ENCODE measurements around the gene MALT1.

The MALT1 gene

DNA sequence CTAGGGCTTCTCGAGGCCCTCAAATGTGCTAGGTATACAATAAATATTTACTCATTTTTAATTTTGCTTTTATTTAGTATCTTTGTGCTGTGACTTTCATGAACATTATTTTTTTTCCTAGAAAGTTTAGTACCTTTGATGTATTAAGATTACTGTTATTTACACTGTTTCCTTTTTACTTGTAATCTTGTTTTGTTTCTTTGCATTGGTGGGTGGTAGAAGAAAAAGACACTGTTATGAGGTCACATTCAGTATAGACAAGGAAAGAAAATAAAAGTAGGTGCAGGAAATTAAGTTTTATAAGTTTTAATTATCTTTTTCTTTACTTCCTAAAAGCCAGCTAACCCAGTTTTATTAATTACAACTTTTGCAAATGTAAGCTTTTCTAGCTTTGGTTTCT, 23.0 kb downstream of the MALT1 start:
- FAIRE-seq, result no peak

DNA sequence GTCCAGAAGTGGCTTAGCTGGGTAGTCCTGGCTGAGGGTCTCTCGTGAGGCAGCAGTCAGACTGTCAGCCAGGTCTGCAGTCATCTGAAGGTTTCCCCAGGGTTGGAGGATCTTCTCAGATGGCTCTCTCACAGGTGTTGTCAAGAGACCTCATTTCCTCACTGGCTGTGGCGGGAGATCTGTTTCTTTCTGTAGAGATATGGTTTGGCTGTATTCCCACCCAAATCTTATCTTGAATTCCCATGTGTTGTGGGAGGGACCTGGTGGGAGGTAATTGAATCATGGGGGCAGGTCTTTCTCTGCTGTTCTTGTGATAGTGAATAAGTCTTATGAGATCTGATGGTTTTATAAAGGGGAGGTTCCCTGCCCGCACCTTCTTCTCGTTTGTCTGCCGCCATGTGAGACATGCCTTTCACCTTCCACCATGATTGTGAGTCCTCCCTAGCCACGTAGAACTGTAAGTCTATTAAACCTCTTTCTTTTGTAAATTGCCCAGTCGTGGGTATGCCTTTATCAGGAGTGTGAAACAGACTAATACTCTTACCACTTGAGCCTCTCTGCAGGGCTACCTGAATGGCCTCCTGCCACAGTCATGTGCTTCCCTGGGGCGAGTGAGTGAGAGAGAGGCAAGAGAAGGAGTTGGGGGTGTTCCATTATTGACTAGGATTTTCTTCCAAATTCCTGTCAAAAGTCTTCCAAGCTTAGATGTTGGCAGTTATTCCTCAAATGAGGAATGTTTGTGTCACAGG, 23.6 kb downstream of the MALT1 start:
- no peak for FAIRE-seq

DNA sequence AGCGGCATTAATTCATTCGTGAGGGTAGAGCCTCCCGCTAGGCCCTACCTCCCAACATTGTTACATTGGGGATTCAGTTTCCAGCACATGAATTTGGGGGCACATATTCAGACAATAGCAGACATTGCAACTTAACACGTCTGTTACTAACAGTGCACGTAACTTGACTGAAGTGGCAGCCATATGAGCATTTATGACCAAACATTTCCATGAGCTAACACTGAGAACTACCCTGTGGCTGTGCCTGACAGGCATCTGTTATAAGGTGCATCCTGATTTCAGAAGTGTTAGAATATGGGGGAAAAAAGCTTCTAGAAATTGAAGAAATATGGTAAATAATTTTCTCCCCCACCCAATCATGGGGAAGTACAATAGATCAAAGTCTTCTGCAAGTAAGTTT, 24.5 kb downstream of the MALT1 start:
- no peak for FAIRE-seq

DNA sequence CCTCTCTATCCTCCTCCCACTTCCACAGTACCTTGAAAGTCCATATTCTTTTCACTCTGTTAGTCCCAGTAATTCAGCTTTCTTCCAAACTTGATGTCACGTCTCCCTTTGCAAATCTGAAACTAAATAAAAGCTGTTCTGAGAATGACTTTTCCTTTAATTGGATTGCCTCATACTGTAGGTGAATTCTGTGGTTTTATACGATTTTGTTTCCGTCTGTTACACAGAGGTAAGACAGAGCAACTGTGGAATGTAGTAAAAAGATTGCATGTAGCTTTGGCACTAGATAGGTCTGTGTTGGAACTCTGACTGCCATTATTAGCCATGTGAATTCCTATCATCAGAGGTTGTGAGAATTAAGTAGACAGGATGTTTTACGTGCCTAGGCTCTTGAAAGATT, 25.9 kb downstream of the MALT1 start:
- no peak for FAIRE-seq

DNA sequence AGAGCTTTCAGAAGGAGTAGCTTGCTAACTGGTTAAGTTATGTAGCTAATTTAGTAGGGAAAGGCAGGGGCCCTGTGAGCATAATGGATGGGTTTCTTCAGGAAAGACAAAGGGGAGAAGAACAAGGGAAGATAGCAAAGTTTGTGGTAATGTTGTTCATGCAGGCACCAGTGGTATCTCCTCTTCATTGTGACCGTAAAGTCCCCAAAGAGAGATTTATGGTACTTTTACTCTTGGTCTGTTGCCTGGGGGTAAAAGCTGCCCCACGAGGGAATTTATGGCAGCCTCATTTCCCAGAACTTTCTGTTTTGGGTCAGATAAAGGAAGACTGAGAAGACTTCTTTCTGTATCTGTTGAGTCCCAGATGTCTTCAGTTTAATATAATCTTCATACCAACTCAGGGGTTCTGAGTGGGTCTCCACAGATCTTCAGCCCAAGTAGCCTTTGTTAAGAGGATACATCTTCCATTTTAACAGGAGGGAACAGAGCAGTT, 27.5 kb downstream of the MALT1 start:
- FAIRE-seq, result no peak

DNA sequence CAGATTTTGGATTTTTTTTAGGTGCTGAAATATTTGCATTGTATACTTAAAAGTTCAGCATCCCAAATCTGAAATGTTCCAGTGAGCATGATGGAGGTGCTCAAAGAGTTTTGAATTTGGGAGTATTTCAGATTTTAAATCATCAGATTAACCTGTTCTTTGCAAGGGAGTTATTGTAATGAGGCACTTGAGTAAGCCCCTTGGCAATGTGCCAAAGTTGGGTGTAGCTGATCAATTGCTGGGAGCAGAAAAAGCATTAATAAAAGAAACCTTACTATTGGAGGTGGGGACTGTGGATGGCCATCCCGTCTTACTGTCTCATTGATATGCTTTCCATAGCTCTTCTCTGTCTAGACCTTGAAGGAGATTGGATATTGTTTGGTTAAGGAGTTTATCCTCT, 28.3 kb downstream of the MALT1 start:
- no peak for FAIRE-seq

DNA sequence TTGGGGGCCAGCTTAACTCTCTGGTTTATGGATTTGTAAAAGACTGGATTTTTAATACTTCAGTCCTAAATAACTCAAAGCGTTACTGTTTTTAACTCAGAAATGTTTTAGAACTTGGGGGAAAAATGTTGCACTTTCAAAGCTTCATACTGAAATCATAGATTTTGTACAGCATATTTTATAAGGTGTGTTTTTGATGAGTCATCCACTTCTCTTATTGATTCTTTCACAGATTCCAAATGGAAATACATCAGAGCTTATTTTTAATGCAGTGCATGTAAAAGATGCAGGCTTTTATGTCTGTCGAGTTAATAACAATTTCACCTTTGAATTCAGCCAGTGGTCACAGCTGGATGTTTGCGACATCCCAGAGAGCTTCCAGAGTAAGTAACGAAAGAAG, 28.9 kb downstream of the MALT1 start:
- no peak for FAIRE-seq

DNA sequence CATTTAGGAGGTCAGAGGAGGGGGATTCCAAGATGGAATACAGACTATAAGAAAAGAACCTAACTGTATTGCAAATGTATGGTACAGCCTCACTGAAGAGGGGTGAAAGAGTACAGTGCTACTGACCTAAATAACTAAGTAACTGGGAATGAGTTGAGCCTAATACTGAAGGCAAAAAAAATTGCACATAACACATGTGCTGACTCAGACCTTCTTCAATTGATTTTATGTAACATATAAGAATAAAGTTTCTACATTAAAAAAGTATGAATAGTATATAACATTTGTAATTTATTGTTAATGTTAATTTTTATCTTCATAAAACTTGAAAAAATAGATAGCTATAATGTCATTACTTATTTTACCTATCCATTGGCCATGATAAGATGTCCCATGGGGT, 41.7 kb downstream of the MALT1 start:
- FAIRE-seq, result no peak

DNA sequence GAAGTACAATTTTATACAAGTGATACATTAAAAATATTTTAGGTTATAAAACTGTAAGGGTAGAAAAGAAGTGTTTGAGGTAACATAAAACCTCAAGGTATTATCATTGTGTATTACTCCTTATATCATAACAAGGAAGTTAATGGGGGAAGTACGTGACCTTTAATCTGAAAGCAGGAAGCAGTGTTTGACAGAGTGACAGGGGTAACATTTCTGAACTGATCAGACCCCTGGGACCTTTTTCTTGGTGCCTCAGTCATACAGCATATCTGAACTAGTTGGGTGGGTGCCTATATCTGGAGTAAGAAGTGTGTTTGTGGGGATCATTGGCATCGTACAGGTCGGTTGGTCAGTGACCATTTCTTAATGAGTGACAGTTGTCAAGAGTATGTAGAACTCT, 43.0 kb downstream of the MALT1 start:
- FAIRE-seq, result no peak

DNA sequence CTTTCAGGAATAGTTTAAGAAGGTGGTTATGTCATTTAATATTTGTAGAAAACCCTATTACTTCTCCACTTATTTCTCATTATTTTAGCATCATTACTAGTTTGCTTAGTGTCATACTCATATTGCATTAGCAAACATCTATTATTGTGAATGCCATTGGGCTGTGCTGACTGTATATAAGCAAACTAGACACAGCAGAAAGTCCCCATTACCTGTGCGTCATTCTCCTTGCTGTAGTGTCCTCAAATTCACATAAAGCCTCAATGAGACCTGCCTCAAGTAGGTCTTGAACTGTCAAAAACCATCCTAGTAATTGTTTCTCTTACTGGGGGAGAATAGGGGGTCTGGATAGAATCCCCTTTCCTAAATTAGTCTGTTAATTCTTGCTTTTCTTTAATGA, 43.6 kb downstream of the MALT1 start:
- no peak for FAIRE-seq

DNA sequence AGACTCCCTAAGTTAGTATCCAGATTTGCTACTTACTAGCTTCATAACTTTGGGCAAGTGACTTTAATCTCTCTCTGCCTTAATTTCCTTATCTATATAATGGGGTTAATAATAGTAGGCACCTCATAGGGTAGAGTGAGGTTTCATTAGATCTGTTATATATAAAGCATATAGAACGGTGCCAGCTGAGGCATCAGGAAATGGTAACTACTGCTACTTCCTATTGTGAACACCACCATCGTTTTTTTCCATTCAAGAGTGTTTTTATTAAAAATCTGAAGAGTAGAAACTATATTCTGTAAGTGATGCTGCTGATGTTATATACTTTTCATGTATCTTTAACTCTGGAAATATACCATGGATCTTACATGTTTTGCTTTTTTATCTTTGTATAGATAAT, 44.3 kb downstream of the MALT1 start:
- no peak for FAIRE-seq

DNA sequence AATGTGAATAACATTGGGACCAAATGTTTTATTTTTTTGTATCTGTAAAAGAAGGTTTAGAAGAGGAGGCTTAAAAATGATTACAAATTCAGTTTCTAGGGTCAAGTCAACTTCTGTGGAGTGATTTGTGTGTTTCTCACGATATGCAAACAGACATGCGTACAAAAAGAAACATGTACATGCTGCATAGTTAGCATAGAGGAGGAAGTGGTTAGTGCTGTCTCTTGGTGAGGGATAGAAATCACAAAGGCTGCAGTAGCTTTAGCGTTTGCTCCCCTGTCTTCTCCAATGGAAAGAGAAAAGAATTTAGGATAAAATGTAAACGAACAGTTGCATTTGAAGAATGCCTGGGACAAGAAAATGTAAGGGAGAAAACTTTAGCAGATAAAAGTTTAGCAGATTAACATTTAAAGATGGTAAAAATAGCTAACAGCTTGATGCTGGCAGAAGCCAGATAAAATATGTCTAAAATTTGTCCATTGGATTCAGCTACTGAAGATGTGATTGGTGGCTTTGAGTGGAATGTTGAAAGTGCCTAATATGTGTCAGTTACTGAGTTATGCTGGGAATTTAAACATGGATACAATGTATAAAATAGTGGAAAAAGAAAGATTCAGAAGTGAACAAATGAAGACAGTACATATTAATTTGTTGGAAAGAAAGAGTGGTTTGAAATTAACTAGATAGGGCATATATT, 44.9 kb downstream of the MALT1 start:
- FAIRE-seq, result peak; percentile 38

DNA sequence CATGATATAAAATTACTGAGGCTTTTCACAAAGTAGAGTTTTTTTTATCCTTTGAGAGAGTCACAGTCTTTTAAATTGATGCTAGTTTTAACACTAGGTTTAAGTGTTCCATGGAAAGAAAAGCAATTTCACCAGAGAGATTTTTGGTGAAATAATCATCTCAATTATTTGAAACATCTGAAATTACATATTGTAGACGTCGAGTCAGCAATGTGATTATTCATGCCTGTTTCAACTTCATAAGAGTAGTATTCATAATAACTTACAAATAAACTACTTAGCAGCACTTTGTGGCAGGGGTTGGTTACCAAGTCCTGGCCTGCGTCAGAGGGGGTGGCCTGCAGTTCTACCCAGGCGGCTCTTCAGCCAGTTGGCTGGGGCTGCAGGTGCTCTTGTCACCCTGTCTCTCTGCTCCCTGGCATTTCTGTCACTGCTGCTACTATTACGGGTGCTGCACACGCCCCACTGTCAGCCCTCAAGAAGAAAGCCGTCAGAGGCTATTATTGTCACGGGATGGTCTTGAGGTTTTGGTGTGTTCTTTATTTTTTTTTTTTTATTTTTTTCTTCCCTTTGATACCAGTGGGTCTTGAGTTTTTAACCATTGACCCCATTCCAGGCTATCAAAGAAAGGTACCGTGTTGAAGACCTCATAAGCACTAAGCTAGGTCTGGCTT, 50.4 kb downstream of the MALT1 start:
- FAIRE-seq, result no peak

DNA sequence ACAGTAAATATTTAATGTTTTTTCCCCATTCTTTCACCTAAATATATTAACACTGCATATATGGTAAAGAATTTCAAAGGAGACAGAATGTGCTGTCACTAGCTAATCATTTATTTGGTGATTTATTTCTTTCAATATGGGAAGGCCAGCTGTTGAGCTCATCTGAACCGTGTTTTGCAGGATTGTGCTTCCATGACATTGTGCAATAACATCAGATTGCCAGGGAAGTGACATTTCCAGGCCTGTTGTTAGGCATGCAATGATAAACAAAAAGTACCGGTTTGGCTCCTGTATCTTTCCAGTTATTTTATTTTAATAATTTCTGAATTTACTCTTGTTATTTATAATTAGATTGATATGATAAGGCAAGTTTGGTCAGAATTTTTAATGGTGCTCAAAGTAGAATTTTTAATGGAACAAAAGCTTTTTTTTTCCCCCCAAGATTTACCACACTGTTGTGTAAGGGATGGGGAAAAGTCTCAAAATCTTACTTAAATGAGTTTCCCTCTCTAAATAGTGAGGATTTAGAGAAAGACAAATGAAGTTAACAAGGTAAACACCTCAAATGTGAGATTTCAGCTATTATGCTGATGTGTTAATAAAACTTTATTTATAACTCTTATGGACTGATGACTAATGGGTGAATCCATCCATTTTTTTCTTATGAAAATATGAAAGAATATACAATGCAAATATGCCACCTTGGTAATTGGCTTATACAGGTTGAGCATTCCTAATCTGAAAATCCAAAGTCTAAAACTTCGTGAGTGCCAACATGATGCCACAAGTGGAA, 52.7 kb downstream of the MALT1 start:
- FAIRE-seq, result no peak

DNA sequence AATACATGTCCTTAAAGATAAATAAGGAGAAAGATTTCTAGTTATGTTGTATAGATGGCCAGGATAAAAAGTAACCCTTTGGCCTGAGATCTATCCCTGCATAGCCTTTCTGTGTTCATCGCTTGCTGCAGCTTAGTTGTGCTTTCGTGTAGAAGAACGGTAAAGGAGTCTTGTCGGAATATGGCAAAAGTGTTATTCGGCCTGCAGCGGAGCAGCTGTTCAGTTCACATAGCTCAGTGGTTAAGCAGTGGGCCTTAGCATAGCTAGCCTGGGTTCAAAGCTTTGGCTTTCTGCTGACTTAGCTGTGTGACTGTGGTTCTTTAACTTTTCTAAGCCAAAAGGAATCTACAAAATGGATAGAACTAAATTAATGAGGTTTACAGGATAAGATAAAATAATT, 55.4 kb downstream of the MALT1 start:
- no peak for FAIRE-seq

DNA sequence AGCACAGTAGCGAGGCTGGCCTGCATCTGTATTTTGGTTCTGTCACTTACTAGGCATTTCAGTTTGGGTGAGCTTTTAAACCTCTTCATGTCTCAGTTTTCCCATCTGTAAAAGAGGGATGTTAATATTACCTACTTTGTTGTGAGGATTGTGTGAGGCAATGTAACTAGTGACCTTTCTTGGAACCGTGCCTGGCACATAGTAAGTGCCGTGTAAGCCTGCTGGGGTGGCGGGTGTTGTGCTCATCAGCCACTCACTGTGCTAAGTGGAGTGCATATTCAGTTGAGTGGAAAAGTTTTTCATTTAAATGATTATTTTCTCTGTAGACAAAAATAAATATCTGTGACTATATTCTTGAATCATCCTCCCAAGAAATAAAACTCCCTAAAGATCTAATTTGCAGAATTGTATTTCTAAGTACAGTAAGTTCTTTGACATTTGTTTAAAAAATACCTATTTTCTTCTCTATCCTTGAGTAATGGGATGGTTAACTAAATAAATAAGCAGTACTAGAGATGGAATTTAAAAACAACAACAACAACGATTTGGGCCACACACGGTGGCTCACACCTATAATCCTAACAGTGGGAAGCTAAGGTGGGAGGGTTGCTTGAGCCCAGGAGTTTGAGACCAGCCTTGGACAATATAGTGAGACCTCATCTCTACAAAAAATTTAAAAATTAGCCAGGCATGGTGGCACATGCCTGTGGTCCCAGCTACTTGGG, 56.7 kb downstream of the MALT1 start:
- FAIRE-seq, result no peak

DNA sequence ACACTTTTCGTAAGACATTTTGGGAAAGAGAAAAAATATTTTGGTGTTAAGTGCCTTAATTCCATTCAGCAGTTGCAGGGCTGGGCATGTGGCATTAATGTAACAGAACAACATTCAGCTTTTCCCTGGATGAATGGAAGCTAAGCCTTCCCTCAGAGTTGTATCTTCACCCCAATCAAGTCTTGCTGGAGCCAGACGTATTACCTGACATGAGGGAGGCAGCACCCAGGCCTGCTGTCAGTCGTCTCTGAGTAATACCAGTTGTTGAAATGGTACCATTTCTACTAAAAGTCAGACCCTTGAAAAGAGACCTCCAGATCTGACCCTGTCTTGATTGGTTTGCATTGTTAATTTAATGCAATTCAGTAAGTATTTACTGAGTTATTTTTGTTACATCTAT, 57.5 kb downstream of the MALT1 start:
- no peak for FAIRE-seq

DNA sequence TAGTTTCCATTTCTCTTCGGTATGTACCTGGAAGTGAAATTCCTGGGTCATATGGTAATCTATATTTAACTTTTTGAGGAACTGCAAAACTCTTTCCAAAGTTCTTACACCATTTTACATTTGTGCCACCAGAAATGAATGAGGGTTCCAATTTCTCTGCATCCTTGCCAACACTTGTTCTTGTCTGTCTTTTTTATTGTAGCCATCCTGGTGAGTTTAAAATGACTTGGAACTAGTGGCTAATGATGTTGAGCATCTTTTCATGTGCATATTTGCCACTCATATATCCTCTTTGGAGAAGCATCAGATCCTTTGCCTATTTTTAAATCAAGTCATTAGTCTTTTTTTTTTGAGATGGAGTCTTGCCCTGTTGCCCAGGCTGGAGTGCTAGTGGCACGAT, 59.4 kb downstream of the MALT1 start:
- no peak for FAIRE-seq

DNA sequence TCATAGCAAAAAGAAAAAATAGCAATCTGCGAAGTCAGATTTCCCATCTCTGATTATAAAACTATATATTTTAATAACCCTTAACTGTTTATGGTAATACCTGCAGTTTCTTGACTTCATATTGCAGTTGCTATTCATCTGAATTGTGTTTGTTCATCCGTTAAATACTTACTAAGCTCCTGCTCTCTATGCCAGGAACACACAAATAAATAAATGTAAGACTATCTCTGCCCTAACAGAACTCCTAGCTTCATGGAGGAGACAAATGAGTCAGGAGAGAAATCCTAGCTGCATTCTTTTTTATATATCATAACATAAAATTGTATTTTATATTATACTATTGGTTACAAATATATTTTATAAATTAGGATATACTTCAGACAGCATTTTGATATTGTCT, 61.2 kb downstream of the MALT1 start:
- no peak for FAIRE-seq

DNA sequence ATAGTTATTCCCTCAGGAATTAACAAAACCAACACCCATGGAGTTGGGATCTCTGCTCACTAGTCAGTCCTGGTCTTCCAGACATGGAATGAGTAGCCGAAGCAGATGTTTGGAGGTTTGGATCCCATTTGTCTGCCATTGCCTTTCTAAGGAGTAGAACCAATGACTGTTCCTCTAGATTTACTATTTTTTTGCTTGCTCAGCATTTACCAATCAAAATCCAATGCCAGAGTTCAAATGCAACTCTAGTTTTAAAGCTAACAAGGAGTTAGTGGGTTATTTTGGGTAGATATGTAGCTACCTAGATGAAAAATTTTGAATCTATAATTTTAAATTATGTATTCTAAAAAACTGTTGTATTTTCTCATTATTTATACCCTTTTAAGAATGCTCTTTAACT, 62.6 kb downstream of the MALT1 start:
- no peak for FAIRE-seq

DNA sequence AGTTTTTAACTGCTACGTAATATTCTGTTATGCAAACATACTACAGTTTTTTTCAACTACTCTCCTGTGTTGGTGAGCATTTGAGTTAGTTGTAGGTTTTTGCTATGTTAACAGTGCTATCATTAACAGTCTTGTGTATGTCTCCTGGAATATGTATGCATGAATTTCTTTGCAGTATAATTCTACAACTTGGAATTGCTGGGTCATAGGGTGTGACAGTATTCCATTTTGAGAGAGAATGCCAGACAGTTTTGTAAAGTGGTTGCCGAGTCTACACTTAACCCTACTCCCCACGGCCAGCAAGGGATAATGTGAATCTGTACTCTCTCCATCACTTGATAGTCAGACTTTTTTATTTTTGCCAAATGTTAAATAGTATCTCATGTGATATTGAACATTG, 67.1 kb downstream of the MALT1 start:
- no peak for FAIRE-seq

DNA sequence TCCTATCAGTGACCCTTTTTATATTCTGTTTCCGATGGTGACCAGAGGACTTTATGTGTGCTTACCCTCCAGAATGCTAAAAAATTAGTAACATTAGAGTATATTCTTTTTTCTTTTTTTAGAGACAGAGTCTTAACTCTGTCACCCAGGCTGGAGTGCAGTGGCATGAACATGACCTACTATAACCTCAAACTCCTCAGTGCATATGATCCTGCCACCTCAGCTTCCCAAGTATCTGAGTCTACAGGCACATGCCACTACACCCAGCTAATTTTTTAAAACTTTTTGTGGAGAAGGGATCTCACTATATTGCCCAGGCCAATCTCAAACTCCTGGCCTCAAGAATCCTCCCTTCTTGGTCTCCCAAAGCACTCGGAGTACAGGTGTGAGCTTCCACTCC, 74.6 kb downstream of the MALT1 start:
- no peak for FAIRE-seq

Measured in colon (tissue), 2 donors.